ENCODE data around the gene NOLC1. TPM values are rescaled to one million over a fixed set of nuclear protein-coding genes. Genes with fewer than 3 reads are reported as not detected.

The NOLC1 gene
- polyA plus RNA-seq, 3 donors = 10.0 to 32.1 (median 19.3) TPM

DNA sequence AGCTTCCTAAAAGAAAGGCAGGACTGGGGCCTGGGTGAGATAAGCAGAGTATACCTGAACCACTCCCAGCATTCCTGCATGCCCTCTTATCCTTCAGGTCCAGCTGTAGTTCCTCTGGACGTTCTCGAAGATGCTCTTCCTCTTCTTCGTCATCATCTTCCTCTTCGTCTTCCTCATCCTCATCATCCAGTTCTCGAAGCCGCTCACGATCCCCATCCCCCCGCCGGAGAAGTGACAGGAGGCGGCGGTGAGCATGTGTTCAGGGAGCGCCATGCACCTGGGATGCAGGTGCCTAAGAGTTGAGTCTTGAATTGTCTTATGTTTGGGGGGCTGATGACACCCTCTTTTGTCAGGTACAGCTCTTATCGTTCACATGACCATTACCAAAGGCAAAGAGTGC is 3.9 kb upstream of the NOLC1 start:
- H3K36me3 Mint-ChIP-seq = peaks cover 61 to 68% of the 10 kb centered on the region in 2 donors

DNA sequence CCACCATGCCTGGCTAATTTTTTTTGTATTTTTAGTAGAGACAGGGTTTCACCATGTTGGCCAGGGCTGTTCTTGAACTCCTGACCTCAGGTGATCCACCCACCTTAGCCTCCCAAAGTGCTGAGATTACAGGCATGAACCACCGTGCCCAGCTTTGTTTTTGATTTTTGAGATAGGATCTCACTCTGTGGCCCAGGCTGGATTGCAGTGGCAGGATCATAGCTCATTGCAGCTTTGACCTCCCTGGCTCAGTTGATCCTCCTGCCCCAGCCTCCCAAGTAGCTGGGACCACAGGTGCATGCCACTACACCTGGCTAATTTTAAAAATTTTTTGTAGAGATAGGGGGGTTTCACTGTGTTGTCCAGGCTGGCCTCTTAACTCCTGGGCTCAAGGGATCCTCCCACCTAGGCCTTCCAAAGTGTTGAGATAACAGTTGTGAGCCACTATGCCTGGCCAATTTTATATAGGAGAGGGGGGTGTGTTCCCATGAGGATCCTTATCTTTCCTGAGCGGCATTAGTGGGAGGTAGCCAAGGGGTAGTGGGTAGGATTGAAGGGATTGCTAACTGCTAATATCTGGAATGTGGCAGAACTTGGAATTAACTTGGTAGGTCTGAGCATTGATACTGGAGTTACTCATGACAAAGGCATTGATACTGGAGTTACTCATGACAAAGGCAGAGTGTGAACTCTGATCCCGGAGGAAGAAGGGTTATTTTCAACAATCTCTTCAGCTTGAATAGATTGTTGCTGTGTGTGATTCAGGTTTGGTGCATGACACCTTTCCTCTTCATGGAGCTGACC is 1.0 kb upstream of the NOLC1 start:
- Mint-ChIP-seq H3K4me1 (peaks cover 18% of the 10 kb centered on the region), H3K36me3 (peaks cover 47 to 61% of the 10 kb centered on the region in 2 donors), H3K27ac (peak overlapping the region; percentile 90 to 96 (median 94)), H3K27me3 (ENCODE audit: low read depth in 3 of 3) (peaks cover 0 to 4% (median 0%) of the 10 kb centered on the region in 3 donors), H3K9me3 (no peaks in the 10 kb centered on the region), H3K4me3 (peak overlapping the region; percentile 71 to 87)
- Histone ChIP-seq H3K27me3 (ENCODE audit: control insufficient read depth in 2 of 2, insufficient read depth in 2 of 2, low read length in 2 of 2) (no peaks in the 10 kb centered on the region), H3K9ac (ENCODE audit: insufficient read depth, low read length, poor library complexity, severe bottlenecking) (peak overlapping the region; percentile 85), H3K27ac (ENCODE audit: low read depth in 1 of 2, low read length in 2 of 2) (peak overlapping the region; percentile 78 to 92), H3K9me3 (replicated peaks in 1 of 2; ENCODE audit: control insufficient read depth in 1 of 2, insufficient read depth in 1 of 2, low read length in 2 of 2) (no peaks in the 10 kb centered on the region), H4K20me1 (ENCODE audit: insufficient read depth, low read length) (peaks cover 17% of the 10 kb centered on the region), H3K4me1 (ENCODE audit: control insufficient read depth in 1 of 2, insufficient read depth in 2 of 2, low read length in 2 of 2) (peaks cover 13 to 19% of the 10 kb centered on the region in 2 donors), H2AFZ (ENCODE audit: insufficient read depth, low read depth, low read length, poor library complexity, severe bottlenecking) (peak overlapping the region; percentile 89), H3K79me2 (ENCODE audit: insufficient read depth, low read length) (peaks cover 38% of the 10 kb centered on the region), H3K4me2 (replicated peaks; ENCODE audit: extremely low read depth, low read length, poor library complexity, severe bottlenecking) (peak overlapping the region; percentile 90), H3K36me3 (replicated peaks in 1 of 2; ENCODE audit: control insufficient read depth in 1 of 2, insufficient read depth in 2 of 2, low read length in 2 of 2) (peaks cover 47 to 63% of the 10 kb centered on the region in 2 donors), H3K4me3 (replicated peaks in 1 of 3; ENCODE audit: low read depth in 2 of 3, low read length in 3 of 3) (peak overlapping the region in 1 of 3 experiments; percentile 93)
- intact Hi-C loops (cut with micrococcal nuclease) = loop anchor here in 1 of 2 donors (5.0 kb wide), 1 partner anchor 319 kb away; no protein-coding TSS in a partner anchor
- TF ChIP-seq, protein P1, sequence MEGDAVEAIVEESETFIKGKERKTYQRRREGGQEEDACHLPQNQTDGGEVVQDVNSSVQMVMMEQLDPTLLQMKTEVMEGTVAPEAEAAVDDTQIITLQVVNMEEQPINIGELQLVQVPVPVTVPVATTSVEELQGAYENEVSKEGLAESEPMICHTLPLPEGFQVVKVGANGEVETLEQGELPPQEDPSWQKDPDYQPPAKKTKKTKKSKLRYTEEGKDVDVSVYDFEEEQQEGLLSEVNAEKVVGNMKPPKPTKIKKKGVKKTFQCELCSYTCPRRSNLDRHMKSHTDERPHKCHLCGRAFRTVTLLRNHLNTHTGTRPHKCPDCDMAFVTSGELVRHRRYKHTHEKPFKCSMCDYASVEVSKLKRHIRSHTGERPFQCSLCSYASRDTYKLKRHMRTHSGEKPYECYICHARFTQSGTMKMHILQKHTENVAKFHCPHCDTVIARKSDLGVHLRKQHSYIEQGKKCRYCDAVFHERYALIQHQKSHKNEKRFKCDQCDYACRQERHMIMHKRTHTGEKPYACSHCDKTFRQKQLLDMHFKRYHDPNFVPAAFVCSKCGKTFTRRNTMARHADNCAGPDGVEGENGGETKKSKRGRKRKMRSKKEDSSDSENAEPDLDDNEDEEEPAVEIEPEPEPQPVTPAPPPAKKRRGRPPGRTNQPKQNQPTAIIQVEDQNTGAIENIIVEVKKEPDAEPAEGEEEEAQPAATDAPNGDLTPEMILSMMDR (IDR thresholded peaks at IDR 0.05) = no peak
- 90% methylated on average over 1 of the region's 3 CpGs for WGBS (ENCODE audit: insufficient coverage)
- no peak for DNase-seq

More for the DNA sequence above, 3.9 kb upstream of the NOLC1 start:
- intact Hi-C loops (cut with micrococcal nuclease) = no loop called here
- peaks cover 11 to 14% of the 10 kb centered on the region in 2 donors for H3K4me1 ChIP-seq (ENCODE audit: control insufficient read depth in 1 of 2, insufficient read depth in 2 of 2, low read length in 2 of 2)
- Mint-ChIP-seq H3K27me3 (ENCODE audit: low read depth in 3 of 3) (peaks cover 0 to 3% (median 1%) of the 10 kb centered on the region in 3 donors), H3K9me3 (no peaks in the 10 kb centered on the region), H3K4me1 (peaks cover 13% of the 10 kb centered on the region), H3K27ac (peak overlapping the region in 2 of 7 donors; percentile 24 to 30), H3K4me3 (no peak overlapping the region)
- 73% methylated on average over 3 of the region's 13 CpGs for WGBS (ENCODE audit: insufficient coverage)
- no peak overlapping the region for H3K4me3 ChIP-seq (replicated peaks in 1 of 3; ENCODE audit: low read depth in 2 of 3, low read length in 3 of 3)
- DNase-seq = no peak
- TF ChIP-seq, protein P1 (IDR thresholded peaks at IDR 0.05) = no peak
- H3K4me2 ChIP-seq (replicated peaks; ENCODE audit: extremely low read depth, low read length, poor library complexity, severe bottlenecking) = no peak overlapping the region
- H3K27ac ChIP-seq (ENCODE audit: low read depth in 1 of 2, low read length in 2 of 2) = no peak overlapping the region
- H3K9me3 ChIP-seq (replicated peaks in 1 of 2; ENCODE audit: control insufficient read depth in 1 of 2, insufficient read depth in 1 of 2, low read length in 2 of 2) = no peaks in the 10 kb centered on the region
- H3K27me3 ChIP-seq (ENCODE audit: control insufficient read depth in 2 of 2, insufficient read depth in 2 of 2, low read length in 2 of 2) = no peaks in the 10 kb centered on the region
- H2AFZ ChIP-seq (ENCODE audit: insufficient read depth, low read depth, low read length, poor library complexity, severe bottlenecking) = no peak overlapping the region
- peaks cover 4% of the 10 kb centered on the region for H4K20me1 ChIP-seq (ENCODE audit: insufficient read depth, low read length)
- peaks cover 59 to 69% of the 10 kb centered on the region in 2 donors for H3K36me3 ChIP-seq (replicated peaks in 1 of 2; ENCODE audit: control insufficient read depth in 1 of 2, insufficient read depth in 2 of 2, low read length in 2 of 2)
- H3K79me2 ChIP-seq (ENCODE audit: insufficient read depth, low read length) = peaks cover 9% of the 10 kb centered on the region
- no peak overlapping the region for H3K9ac ChIP-seq (ENCODE audit: insufficient read depth, low read length, poor library complexity, severe bottlenecking)

Measured in CD14-positive monocyte (primary cell).